ENCODE results near the gene ISOC2.
A peak's percentile ranks its signal among the peaks of the same experiment; 100 is the strongest.

ISOC2 gene

DNA sequence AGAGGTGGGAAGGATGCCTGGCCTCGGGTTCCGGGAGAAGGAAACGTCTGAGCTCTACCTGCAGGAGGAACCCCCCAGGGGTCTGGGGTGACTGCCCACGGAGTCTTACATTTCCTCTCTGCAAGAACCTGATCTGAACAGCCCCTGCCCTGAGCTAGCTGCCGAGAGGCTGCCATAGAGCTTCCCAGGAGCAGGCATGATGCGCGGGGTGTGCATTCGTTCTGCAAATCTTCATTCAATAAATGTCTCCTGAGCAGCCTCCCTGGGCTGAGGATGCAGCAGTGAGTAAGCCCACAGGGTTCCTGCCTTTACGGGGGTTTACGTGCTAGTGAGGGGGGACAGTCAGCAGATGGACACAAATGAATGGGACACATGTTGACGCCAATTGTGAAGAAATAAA lies 16.8 kb downstream of the ISOC2 start:
- H3K4me3 Mint-ChIP-seq, result no peak overlapping the region
- H3K27me3 Mint-ChIP-seq, result peaks cover 55% of the 10 kb centered on the region
- H3K4me1 Mint-ChIP-seq, result peaks cover 24% of the 10 kb centered on the region
- ATAC-seq, result no peak
- no peaks in the 10 kb centered on the region for H3K9me3 Mint-ChIP-seq
- H3K36me3 Mint-ChIP-seq, result no peaks in the 10 kb centered on the region
- H3K27ac Mint-ChIP-seq, result no peak overlapping the region

DNA sequence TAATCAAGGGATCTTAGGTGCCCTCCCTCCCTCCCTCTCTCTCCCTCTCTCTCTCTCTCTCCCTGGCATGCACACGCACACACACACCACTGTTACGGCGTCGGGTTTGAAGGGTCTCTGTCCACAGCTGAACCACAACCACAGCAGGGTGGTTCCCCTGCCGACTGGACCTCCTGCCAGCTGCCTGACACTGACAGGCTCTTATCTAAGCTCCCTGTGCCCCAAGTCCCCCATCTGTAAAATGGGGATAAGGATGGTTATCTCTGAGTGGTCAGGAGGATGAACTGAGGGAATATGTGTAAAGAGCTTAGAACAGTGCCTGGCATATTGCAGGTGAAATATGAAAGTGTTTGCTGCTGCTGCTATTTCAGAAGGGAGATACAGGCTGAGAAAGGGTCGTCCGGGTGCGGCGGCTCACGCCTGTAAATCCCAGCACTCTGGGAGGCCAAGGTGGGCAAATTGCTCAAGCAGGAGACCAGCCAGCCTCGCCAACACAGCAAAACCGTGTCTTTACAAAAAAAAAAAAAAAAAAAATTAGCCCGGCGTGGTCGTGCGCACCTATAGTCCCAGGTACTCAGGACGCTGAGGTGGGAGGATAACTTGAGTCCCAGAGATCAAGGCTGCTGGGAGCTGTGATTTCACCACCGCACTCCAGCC lies 17.5 kb downstream of the ISOC2 start:
- Mint-ChIP-seq H3K27ac (no peak overlapping the region), H3K36me3 (peaks cover 5% of the 10 kb centered on the region), H3K4me3 (no peak overlapping the region), H3K9me3 (no peaks in the 10 kb centered on the region), H3K4me1 (peaks cover 31% of the 10 kb centered on the region), H3K27me3 (peaks cover 62% of the 10 kb centered on the region)
- no peak for ATAC-seq

DNA sequence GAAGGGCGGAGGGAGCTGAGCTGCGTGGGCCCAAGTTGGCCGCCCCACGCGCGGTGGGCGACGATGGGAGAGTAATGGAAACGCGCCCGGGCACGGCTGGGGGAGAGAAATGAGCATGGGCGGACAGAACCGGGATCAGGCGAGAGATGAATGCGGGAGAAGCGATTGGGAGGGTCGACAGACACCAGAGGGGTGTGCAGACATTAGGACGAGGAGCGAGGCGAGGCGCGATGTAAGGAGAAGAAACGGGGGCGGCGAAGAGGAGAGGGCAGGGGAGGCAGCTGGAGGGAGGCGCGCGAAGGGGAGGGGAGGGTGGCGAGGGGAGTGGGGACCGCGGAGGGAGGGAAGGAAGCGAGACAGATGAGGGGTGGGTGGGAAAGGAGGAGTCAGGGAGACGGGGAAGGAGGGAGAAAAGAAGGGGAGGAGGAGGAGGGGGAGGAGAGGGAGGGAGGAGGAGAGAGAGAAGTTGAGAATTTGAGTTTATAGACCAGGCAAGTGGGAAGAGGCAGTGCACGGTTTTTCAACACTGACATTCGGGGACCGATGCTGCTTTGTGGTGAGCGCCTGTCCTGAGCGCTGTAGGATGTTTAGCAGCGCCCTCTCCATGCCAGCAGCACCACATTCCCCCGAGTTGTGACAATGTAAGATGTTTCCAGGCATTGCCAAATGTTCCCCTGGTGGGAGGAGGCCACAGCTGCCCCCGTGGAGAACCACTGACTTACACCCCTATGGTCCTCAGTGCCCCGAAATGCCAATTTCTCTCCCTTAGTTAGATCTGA lies 18.2 kb downstream of the ISOC2 start, which contains the start of gene SHISA7:
SHISA7 (minus strand) TSS at position 256 of the 779 bp plus-strand sequence. CDS start 437 bp downstream, outside the sequence.
- ATAC-seq, result no peak
- Mint-ChIP-seq H3K9me3 (no peaks in the 10 kb centered on the region), H3K27ac (no peak within 1 kb of the TSS), H3K4me3 (peak within 1 kb of the TSS; percentile 34), H3K36me3 (peaks cover 5% of the 10 kb centered on the region), H3K4me1 (peaks cover 32% of the 10 kb centered on the region), H3K27me3 (peaks cover 70% of the 10 kb centered on the region)

DNA sequence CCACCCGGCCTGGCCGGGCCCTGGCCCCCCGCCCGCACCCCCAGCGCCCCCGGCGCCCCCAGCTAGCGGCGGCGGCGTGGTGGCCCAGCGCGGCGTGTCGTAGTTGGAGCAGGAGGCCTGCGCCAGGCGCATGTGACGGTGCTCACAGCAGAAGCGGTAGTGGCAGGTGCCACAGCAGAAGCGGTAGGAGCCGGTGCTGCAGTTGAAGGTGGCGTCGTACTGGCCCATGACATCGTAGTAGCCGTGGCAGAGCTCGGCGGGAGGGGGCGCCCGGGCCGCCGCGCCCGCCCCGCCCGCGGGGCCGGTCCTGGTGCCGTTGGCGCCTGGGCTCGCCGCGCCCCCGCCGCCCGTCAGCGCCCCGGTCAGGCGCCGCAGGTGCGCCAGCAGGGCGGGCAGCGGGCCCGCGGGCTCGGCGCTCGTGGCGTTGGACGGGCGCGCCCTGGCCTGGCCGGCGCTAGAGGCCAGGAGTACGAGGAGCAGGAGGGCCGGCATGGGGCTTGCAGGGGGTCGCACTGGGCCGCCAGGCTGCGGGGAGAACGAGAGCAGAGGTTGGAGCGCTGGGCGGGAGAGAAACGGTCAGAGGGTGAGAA lies 19.0 kb downstream of the ISOC2 start:
- peaks cover 5% of the 10 kb centered on the region for H3K36me3 Mint-ChIP-seq
- peaks cover 32% of the 10 kb centered on the region for H3K4me1 Mint-ChIP-seq
- ATAC-seq, result no peak
- no peak overlapping the region for H3K27ac Mint-ChIP-seq
- H3K27me3 Mint-ChIP-seq, result peaks cover 77% of the 10 kb centered on the region
- no peaks in the 10 kb centered on the region for H3K9me3 Mint-ChIP-seq
- peak overlapping the region; percentile 34 for H3K4me3 Mint-ChIP-seq

DNA sequence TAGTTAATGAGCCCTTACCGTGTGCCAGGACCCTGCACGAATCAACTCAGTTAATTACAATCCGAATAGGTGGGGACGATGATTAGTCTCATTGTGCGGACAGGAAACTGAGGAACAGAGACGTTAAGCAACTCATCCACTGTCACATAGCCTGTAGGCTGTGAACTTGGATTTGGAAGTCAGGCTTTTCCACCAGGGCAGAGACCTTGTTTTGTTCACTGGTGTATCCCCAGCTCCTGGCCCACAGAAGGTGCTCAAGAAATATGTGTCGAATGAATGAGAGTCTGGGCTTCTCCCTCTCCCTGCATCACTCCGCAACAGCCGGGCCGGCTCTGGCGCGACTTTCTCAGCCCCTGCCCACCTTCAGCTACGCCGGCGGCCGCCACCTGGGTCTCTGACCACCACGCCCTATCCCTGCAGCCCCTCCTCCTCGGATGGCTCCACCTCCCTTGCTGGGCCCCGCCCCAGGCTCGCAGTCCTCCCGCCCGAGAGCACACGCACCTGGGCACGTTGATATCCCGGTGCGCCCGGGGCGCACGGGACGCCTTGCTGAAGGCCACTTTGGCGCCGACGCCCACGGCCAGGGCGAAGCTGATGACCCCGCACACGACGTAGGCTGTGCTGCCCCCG lies 19.6 kb downstream of the ISOC2 start:
- ATAC-seq, result no peak

DNA sequence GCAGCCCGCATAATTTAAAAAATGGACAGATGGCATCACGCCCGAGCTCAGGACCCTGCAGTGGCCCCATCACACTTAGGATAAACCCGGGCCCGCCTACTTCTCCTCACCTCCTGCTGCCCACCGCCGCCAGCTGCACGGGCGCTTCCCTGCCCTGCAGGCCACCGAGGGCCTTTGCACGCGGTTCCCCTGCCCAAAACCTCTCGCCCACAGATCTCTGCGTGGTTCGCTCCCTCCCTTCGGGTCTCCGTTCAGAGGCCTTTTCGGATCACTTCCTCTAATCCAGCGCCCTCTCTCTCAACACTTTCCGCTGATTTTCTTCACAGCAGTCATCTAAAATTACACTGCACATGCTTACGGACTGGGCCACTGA lies 20.1 kb downstream of the ISOC2 start:
- Mint-ChIP-seq H3K36me3 (peaks cover 5% of the 10 kb centered on the region), H3K27me3 (peaks cover 89% of the 10 kb centered on the region), H3K4me1 (peaks cover 32% of the 10 kb centered on the region), H3K4me3 (peak overlapping the region; percentile 45), H3K9me3 (no peaks in the 10 kb centered on the region), H3K27ac (no peak overlapping the region)
- ATAC-seq, result peak; percentile 56

More for the DNA sequence above, 19.6 kb downstream of the ISOC2 start:
- peaks cover 32% of the 10 kb centered on the region for H3K4me1 Mint-ChIP-seq
- no peaks in the 10 kb centered on the region for H3K9me3 Mint-ChIP-seq
- H3K36me3 Mint-ChIP-seq, result peaks cover 5% of the 10 kb centered on the region
- peak overlapping the region; percentile 45 for H3K4me3 Mint-ChIP-seq
- H3K27me3 Mint-ChIP-seq, result peaks cover 84% of the 10 kb centered on the region
- no peak overlapping the region for H3K27ac Mint-ChIP-seq

DNA sequence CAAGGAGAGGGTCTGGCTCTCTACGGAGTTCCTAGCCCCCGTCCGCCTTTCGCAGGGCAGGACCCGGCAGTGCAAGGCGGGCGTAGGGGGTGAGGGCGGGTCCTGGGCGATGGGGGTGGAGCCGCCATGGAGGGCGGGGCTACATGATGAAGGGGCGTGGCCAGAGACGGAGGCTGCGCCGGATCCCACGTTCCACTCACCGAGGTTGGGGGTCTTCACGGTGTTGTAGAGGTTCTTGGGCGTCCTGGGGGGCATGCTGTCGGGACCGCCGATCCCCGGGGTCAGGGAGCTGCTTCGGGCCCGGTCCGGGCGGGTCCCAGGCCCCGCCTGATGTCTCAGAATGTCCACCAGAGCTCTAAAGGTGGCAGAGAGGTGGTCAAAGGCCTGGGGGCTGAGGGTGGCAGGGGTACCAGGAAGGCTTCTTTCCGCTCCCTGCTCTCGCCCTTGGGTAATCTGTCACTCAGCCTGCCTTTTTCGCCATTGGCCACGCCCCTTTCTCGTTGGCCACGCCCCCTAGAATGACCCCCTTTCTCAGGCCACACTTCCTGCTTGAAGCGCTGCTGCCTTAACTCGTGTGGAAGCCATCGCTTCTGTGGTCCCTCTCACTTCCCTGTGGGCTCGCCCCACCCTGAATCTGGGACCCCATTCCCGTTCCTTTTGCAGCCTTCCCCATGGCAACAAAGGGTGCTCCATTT lies 20.9 kb downstream of the ISOC2 start:
- peaks cover 5% of the 10 kb centered on the region for H3K36me3 Mint-ChIP-seq
- H3K27me3 Mint-ChIP-seq, result peaks cover 90% of the 10 kb centered on the region
- no peaks in the 10 kb centered on the region for H3K9me3 Mint-ChIP-seq
- H3K4me1 Mint-ChIP-seq, result peaks cover 32% of the 10 kb centered on the region
- H3K27ac Mint-ChIP-seq, result no peak overlapping the region
- peak overlapping the region; percentile 2 for H3K4me3 Mint-ChIP-seq
- ATAC-seq, result no peak

DNA sequence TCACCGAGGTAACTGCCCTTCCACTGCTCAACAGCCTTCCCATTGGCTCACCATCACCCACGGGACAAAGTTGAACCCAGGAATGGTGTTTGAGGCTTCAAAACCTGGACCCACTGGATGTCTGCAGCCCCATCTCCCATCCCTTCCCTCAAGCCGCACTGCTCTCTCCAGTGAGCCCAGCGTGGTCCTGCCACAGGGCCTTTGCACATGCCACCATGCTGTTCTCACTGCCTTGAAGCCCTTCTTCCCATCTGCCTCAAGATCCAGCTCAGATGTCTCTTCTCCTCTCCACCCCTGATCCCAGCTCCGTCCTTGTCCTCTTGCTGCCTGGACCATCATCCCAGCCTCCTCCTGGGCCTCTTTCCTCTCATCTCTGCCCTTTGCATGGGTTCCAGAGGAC lies 22.4 kb downstream of the ISOC2 start:
- H3K27me3 Mint-ChIP-seq, result peaks cover 78% of the 10 kb centered on the region
- peaks cover 32% of the 10 kb centered on the region for H3K4me1 Mint-ChIP-seq
- H3K27ac Mint-ChIP-seq, result no peak overlapping the region
- no peak overlapping the region for H3K4me3 Mint-ChIP-seq
- ATAC-seq, result no peak
- peaks cover 5% of the 10 kb centered on the region for H3K36me3 Mint-ChIP-seq
- H3K9me3 Mint-ChIP-seq, result no peaks in the 10 kb centered on the region

DNA sequence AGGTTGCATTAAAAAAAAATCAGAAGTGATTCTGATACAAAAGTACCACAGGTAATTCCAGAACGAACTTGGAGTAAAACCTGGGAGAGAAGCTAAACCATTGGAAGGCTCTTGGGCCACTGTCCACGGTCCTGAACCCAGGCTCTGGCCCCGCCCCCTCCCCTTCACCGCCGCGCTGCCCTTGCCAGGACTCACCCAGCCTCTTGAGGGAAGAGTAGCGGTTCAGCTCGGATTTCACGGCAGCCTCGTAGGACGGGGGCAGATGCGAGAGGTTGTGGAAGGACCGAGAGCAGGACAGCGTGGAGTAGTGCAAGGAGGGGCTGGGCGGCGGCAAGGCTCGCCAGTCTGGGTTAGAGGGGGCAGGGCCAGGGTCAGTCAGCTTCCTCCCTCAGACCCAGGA lies 24.0 kb downstream of the ISOC2 start:
- Mint-ChIP-seq H3K4me1 (peaks cover 25% of the 10 kb centered on the region), H3K9me3 (no peaks in the 10 kb centered on the region), H3K4me3 (no peak overlapping the region), H3K27me3 (peaks cover 68% of the 10 kb centered on the region), H3K36me3 (peaks cover 5% of the 10 kb centered on the region), H3K27ac (no peak overlapping the region)
- no peak for ATAC-seq

DNA sequence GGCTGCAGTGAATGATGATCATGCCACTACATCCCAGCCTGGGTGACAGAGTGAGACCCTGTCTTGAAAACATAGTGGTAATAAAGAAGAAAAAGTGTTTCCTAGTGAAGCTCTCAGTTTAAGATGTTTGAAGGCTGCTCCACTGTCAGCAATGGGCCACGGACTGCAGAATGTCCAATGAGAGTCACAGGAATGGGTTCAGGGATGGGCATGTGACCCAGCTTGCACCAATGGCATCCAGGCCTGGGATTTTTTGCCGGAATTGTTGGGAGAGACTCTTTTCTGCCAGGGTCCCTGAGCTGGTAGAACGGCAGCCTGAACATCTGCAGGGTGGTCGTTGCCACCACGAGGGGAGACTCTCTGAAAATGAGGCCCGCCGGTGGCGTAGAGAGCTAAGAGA lies 24.6 kb downstream of the ISOC2 start:
- no peak for ATAC-seq
- H3K4me3 Mint-ChIP-seq, result no peak overlapping the region
- H3K9me3 Mint-ChIP-seq, result no peaks in the 10 kb centered on the region
- peaks cover 5% of the 10 kb centered on the region for H3K36me3 Mint-ChIP-seq
- H3K4me1 Mint-ChIP-seq, result peaks cover 25% of the 10 kb centered on the region
- no peak overlapping the region for H3K27ac Mint-ChIP-seq
- H3K27me3 Mint-ChIP-seq, result peaks cover 68% of the 10 kb centered on the region

DNA sequence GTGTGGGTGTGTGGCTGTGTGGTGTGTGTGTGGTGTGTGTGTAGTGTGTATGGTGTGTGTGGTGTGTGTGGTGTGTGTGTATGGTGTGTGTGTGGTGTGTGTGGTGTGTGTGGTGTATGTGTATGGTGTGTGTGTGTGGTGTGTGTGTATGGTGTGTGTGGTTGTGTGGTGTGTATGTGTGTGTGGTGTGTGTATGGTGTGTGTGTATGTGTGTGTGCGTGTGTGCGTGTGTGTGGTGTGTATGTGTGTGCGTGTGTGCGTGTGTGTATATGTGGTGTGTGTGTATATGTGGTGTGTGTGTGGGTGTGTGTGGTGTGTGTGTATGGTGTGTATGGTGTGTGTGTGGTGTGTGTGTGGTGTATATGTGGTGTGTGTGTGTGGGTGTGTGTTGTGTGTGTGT lies 26.4 kb downstream of the ISOC2 start:
- no peak for ATAC-seq
- Mint-ChIP-seq H3K36me3 (peaks cover 5% of the 10 kb centered on the region), H3K4me3 (no peak overlapping the region), H3K27me3 (peaks cover 68% of the 10 kb centered on the region), H3K27ac (no peak overlapping the region), H3K9me3 (peaks cover 5% of the 10 kb centered on the region), H3K4me1 (peaks cover 12% of the 10 kb centered on the region)

DNA sequence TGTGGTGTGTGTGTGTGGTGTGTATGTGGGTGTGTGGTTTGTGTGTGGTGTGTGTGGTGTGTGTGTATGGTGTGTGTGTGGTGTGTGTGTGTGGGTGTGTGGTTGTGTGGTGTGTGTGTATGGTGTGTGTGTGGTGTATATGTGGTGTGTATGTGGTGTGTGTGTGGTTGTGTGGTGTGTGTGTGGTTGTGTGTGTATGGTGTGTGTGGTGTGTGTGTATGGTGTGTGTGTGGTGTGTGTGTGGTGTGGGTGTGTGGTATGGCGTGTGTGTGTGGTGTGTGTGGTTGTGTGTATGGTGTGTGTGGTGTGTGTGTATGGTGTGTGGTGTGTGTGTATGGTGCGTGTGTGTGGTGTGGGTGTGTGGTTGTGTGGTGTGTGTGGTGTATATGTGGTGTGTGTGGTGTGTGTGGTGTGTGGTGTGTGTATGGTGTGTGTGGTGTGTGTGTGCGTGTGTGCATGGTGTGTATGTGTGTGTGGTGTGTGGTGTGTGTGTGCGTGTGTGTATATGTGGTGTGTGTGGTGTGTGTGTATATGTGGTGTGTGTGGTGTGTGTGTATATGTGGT lies 27.0 kb downstream of the ISOC2 start:
- Mint-ChIP-seq H3K27me3 (peaks cover 68% of the 10 kb centered on the region), H3K27ac (no peak overlapping the region), H3K9me3 (peaks cover 5% of the 10 kb centered on the region), H3K4me3 (no peak overlapping the region), H3K4me1 (peaks cover 6% of the 10 kb centered on the region), H3K36me3 (peaks cover 4% of the 10 kb centered on the region)
- ATAC-seq, result no peak

DNA sequence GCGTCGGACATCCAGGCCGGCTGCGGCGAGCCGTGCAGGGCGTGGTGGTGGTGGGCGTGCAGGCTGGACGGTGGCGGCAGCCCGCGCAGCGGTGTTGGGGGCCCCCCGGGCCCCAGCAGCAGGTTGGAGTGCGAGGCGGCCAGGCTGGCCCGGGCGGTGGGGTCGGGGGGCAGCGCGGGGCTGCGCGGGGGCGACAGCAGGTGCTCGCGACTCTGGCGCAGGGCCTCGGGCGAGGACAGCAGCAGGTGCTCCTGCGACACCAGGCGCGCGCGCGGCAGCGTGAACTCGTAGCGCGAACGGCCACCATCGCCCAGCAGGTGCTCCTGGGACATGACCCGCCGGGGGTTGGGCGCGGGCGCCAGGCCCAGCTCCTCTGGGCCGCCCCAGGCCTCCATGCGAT lies 28.1 kb downstream of the ISOC2 start:
- Mint-ChIP-seq H3K27ac (no peak overlapping the region), H3K4me1 (no peaks in the 10 kb centered on the region), H3K9me3 (peaks cover 5% of the 10 kb centered on the region), H3K36me3 (no peaks in the 10 kb centered on the region), H3K27me3 (peaks cover 68% of the 10 kb centered on the region), H3K4me3 (no peak overlapping the region)
- peak; percentile 24 for ATAC-seq

DNA sequence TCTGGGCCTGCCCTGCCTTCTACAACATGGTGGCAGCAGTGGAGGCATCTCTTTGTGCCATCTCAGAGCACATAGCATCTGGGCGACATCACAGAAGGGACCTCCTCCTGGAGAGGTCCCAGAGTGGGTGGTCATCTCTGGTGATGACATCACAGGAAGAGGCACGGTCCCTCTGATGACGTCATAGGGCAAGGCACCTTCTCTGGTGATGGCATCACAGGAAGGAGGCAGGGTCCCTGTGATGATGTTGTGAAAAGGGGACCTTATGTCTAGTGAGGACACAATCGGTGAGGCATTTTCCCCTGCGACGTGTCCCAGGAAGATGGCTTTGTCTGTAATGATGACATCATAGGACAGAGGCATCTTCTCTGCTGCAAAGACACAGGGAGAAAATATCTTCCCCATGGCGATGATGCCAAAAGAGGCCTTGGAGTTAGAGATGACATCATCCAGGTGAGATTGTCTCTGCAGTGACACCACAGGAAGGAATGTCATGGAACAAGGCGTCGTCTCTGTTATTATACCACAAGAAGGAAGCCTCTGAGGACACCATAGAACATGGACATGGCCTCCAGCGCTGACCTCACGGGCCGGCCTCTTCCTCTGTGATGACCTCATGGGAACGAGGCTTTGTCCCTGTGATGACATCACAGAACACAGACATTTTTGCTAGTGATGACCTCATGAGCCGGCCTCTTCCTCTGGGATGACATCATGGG lies 29.0 kb downstream of the ISOC2 start:
- Mint-ChIP-seq H3K27me3 (peaks cover 66% of the 10 kb centered on the region), H3K4me1 (no peaks in the 10 kb centered on the region), H3K36me3 (no peaks in the 10 kb centered on the region), H3K4me3 (no peak overlapping the region), H3K27ac (no peak overlapping the region), H3K9me3 (peaks cover 5% of the 10 kb centered on the region)
- no peak for ATAC-seq

Data from stimulated activated memory B cell treated with anti-CD40 and anti-IgM and Interleukin-4, amounts not matched to agents 10 μg/mL and 1 μg/mL and 100 μg/mL, for 72 hours (primary cell).